Stimulated activated CD8-positive, alpha-beta memory T cell treated with anti-CD3 and anti-CD28 coated beads, Interleukin-7, amount 100 ng/mL, for 48 hours (primary cell): ENCODE results near the gene DOCK6.

Source experiments
- DNase-seq, 2 donors: peaks; one replicate each; pipeline ENCODE4 v3.0.0-alpha.2; 2020; ENCODE audit warnings: low read depth in 1 of 2; ENCODE audit errors: extremely low read depth in 1 of 2

Gene DOCK6

GRCh38 chr19:11251217-11251616 is 11.1 kb downstream of the DOCK6 start:
- no peak for DNase-seq

- no peak for DNase-seq
Measured at GRCh38 chr19:11248852-11249251, 13.5 kb downstream of the DOCK6 start.

GRCh38 chr19:11247934-11248333 is 14.4 kb downstream of the DOCK6 start:
- no peak for DNase-seq

- DNase-seq: no peak
Measured at GRCh38 chr19:11247391-11247790, 14.9 kb downstream of the DOCK6 start.

- DNase-seq: no peak
Measured at GRCh38 chr19:11246941-11247340, 15.4 kb downstream of the DOCK6 start.

- DNase-seq: no peak
Measured at GRCh38 chr19:11244846-11245589, 17.3 kb downstream of the DOCK6 start.

GRCh38 chr19:11243798-11244169 is 18.5 kb downstream of the DOCK6 start:
- no peak for DNase-seq

- peak; percentile 69 to 82 for DNase-seq
Measured at GRCh38 chr19:11242864-11243797, 19.2 kb downstream of the DOCK6 start.

- no peak for DNase-seq
Measured at GRCh38 chr19:11242025-11242424, 20.3 kb downstream of the DOCK6 start.

- no peak for DNase-seq
Measured at GRCh38 chr19:11240008-11240444, 22.3 kb downstream of the DOCK6 start.

GRCh38 chr19:11239377-11240000 is 22.8 kb downstream of the DOCK6 start, which contains the start of gene ANGPTL8:
ANGPTL8 (plus strand) TSS chr19:11239619; CDS start chr19:11239638, 19 bp downstream.
- DNase-seq: no peak

- no peak for DNase-seq
Measured at GRCh38 chr19:11238781-11239376, 23.4 kb downstream of the DOCK6 start.

GRCh38 chr19:11238041-11238440 is 24.3 kb downstream of the DOCK6 start:
- no peak for DNase-seq

GRCh38 chr19:11237321-11237720 is 25.0 kb downstream of the DOCK6 start:
- no peak for DNase-seq

- DNase-seq: no peak
Measured at GRCh38 chr19:11236324-11237301, 25.7 kb downstream of the DOCK6 start.

- no peak for DNase-seq
Measured at GRCh38 chr19:11234486-11235075, 27.7 kb downstream of the DOCK6 start.

- DNase-seq: no peak
Measured at GRCh38 chr19:11233073-11233472, 29.3 kb downstream of the DOCK6 start.

GRCh38 chr19:11232555-11232954 is 29.8 kb downstream of the DOCK6 start:
- DNase-seq: no peak

- no peak for DNase-seq
Measured at GRCh38 chr19:11230621-11231386, 31.5 kb downstream of the DOCK6 start.
